ENCODE measurements around the gene AK3. TPM values are rescaled to one million over a fixed set of nuclear protein-coding genes. Genes with fewer than 3 reads are reported as not detected.

The AK3 gene
- polyA plus RNA-seq, 3 donors: 3.7 to 14.5 (median 13.8) TPM

GRCh38 chr9:4738866-4739586, 2.0 kb downstream of the AK3 start:
- no peak overlapping the region for H2AFZ ChIP-seq (ENCODE audit: insufficient read depth, low read depth, low read length, poor library complexity, severe bottlenecking)
- H3K36me3 Mint-ChIP-seq: peaks cover 0 to 3% of the 10 kb centered on the region in 2 donors
- peak overlapping the region in 1 of 2 donors; percentile 99 for H3K4me3 Mint-ChIP-seq
- H3K79me2 ChIP-seq (ENCODE audit: insufficient read depth, low read length): peaks cover 30% of the 10 kb centered on the region
- no peak overlapping the region for H3K27ac ChIP-seq (ENCODE audit: low read depth in 1 of 2, low read length in 2 of 2)
- H3K27me3 ChIP-seq (ENCODE audit: control insufficient read depth in 2 of 2, insufficient read depth in 2 of 2, low read length in 2 of 2): no peaks in the 10 kb centered on the region
- H3K36me3 ChIP-seq (replicated peaks in 1 of 2; ENCODE audit: control insufficient read depth in 1 of 2, insufficient read depth in 2 of 2, low read length in 2 of 2): no peaks in the 10 kb centered on the region
- H3K4me1 ChIP-seq (ENCODE audit: control insufficient read depth in 1 of 2, insufficient read depth in 2 of 2, low read length in 2 of 2): peaks cover 16 to 27% of the 10 kb centered on the region in 2 donors
- peaks cover 27% of the 10 kb centered on the region for H3K4me1 Mint-ChIP-seq
- TF ChIP-seq CTCF (IDR thresholded peaks at IDR 0.05): no peak
- peak overlapping the region; percentile 99 for H3K4me2 ChIP-seq (replicated peaks; ENCODE audit: extremely low read depth, low read length, poor library complexity, severe bottlenecking)
- DNase-seq: no peak
- H3K27ac Mint-ChIP-seq: no peak overlapping the region
- peak overlapping the region in 1 of 3 experiments; percentile 89 for H3K4me3 ChIP-seq (replicated peaks in 1 of 3; ENCODE audit: low read depth in 2 of 3, low read length in 3 of 3)
- no peak overlapping the region for H3K9ac ChIP-seq (ENCODE audit: insufficient read depth, low read length, poor library complexity, severe bottlenecking)
- WGBS (ENCODE audit: insufficient coverage): 94% methylated on average over 9 of the region's 19 CpGs
- H3K27me3 Mint-ChIP-seq (ENCODE audit: low read depth in 3 of 3): peaks cover 2 to 3% (median 2%) of the 10 kb centered on the region in 3 donors
- H3K9me3 Mint-ChIP-seq: peaks cover 0 to 3% (median 0%) of the 10 kb centered on the region in 7 donors
- H4K20me1 ChIP-seq (ENCODE audit: insufficient read depth, low read length): no peaks in the 10 kb centered on the region
- intact Hi-C loops (cut with micrococcal nuclease): no loop called here
- no peaks in the 10 kb centered on the region for H3K9me3 ChIP-seq (replicated peaks in 1 of 2; ENCODE audit: control insufficient read depth in 1 of 2, insufficient read depth in 1 of 2, low read length in 2 of 2)

- no peak overlapping the region for H3K9ac ChIP-seq (ENCODE audit: insufficient read depth, low read length, poor library complexity, severe bottlenecking)
- H2AFZ ChIP-seq (ENCODE audit: insufficient read depth, low read depth, low read length, poor library complexity, severe bottlenecking): no peak overlapping the region
- DNase-seq: no peak
- Mint-ChIP-seq H3K27me3 (ENCODE audit: low read depth in 3 of 3) (peaks cover 0 to 2% (median 0%) of the 10 kb centered on the region in 3 donors), H3K9me3 (peaks cover 0 to 3% (median 0%) of the 10 kb centered on the region in 7 donors), H3K36me3 (peaks cover 3 to 5% of the 10 kb centered on the region in 2 donors), H3K4me3 (no peak overlapping the region), H3K27ac (no peak overlapping the region), H3K4me1 (peaks cover 13% of the 10 kb centered on the region)
- H3K9me3 ChIP-seq (replicated peaks in 1 of 2; ENCODE audit: control insufficient read depth in 1 of 2, insufficient read depth in 1 of 2, low read length in 2 of 2): no peaks in the 10 kb centered on the region
- H4K20me1 ChIP-seq (ENCODE audit: insufficient read depth, low read length): no peaks in the 10 kb centered on the region
- no peak for TF ChIP-seq CTCF (IDR thresholded peaks at IDR 0.05)
- peaks cover under 1 to 5% of the 10 kb centered on the region in 2 donors for H3K4me1 ChIP-seq (ENCODE audit: control insufficient read depth in 1 of 2, insufficient read depth in 2 of 2, low read length in 2 of 2)
- no peak overlapping the region for H3K27ac ChIP-seq (ENCODE audit: low read depth in 1 of 2, low read length in 2 of 2)
- H3K79me2 ChIP-seq (ENCODE audit: insufficient read depth, low read length): peaks cover 28% of the 10 kb centered on the region
- no CpG with 5 or more reads among the region's 2 CpGs for WGBS (ENCODE audit: insufficient coverage)
- no peaks in the 10 kb centered on the region for H3K27me3 ChIP-seq (ENCODE audit: control insufficient read depth in 2 of 2, insufficient read depth in 2 of 2, low read length in 2 of 2)
- no peak overlapping the region for H3K4me2 ChIP-seq (replicated peaks; ENCODE audit: extremely low read depth, low read length, poor library complexity, severe bottlenecking)
- H3K36me3 ChIP-seq (replicated peaks in 1 of 2; ENCODE audit: control insufficient read depth in 1 of 2, insufficient read depth in 2 of 2, low read length in 2 of 2): no peaks in the 10 kb centered on the region
- intact Hi-C loops (cut with micrococcal nuclease): no loop called here
- no peak overlapping the region for H3K4me3 ChIP-seq (replicated peaks in 1 of 3; ENCODE audit: low read depth in 2 of 3, low read length in 3 of 3)
Measured at GRCh38 chr9:4734150-4734549, 6.9 kb downstream of the AK3 start.
